IPS-NIHi11 (cell line): ENCODE measurements around the gene ZSCAN12.
A peak's percentile ranks its signal among the peaks of the same experiment; 100 is the strongest.

Source experiments
- DNase-seq: peaks from one replicate; pipeline ENCODE4 v3.0.0; 2012; ENCODE audit warnings: mixed read lengths, low spot score

The ZSCAN12 gene

DNA sequence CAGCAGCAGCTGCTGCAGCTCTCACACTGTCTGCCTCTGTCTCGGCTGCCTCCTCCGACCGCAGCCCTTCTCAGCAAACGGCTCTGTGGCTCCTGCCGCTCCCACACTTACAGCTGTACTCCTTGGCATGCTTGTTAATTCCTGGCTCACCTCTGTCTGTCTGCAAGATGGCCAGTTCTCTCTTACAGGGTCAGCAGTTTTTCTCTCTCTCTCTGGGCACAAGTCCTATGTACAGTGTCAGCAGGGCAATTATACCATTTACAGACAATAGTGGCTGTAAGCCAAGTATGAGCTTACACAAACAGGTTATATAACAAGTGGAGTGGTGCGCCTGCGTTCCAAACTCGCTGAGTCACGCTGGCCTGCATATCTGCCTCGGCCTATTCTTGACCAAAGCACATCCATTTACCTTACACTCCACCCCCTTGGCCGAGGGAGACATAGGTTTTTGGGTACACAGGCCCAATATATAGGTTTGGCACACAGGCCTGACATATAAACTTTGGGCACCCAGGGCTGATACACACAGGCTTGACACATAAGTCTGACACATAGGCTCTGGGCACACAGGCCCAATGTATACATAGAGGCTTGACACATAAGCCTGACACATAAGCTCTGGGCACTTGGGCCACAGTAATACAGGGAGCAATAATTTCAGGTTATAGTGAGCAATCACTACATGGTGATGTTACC, 45.4 kb downstream of the ZSCAN12 start:
- DNase-seq: no peak

GRCh38 chr6:28353356-28353755, 46.2 kb downstream of the ZSCAN12 start:
- DNase-seq: no peak

GRCh38 chr6:28351493-28351925, 48.0 kb downstream of the ZSCAN12 start:
- no peak for DNase-seq

DNA sequence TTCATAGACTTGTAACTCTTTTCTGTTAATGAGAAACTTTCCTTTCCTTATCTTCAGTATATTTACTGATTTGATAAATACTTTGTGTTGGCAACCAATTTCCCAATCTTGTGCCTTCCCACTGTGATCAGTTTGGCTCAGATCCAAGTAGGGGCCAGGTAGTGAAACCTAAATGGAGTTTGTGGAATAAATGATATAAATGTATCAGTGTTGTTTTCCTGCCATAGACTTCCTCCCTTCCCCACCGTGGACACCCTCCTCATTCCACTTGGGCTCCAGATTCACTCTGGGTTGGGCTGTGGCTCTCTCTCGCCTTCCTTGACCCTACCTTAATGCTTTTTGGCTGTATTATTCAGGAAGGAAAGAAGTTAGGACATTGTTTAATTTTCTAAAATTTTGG, 48.5 kb downstream of the ZSCAN12 start:
- DNase-seq: no peak

GRCh38 chr6:28349892-28350737, 49.4 kb downstream of the ZSCAN12 start, which contains the start of gene ZKSCAN3:
Gene ZKSCAN3 (plus strand): TSS chr6:28349947. CDS start chr6:28359587, 9,640 bp downstream.
- peak; percentile 82 for DNase-seq

DNA sequence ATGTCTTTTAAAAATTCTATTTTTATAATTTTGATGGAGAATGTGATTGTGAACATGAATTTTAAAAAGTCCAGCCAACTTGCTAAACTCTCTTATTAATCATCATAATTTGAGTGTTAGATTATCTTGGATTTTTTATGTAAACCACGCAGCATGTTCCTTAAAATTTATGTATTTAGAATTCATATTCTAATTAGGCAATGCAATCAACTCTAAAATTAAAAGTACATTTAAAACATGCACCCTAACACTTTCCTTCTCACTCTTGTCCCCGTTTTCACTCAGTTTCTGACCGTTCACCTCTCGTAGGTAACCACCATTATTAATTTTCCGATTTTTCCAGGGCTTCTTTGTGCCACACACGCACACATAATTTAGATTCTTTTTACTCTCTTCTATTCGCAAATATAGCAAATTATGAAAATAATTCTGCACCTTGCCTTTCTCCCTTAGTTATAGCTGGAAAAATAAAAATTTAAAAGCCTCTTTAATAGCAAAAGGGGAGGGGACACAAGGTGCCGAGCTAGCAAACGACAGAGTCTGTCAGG, 50.1 kb downstream of the ZSCAN12 start:
- DNase-seq: no peak

DNA sequence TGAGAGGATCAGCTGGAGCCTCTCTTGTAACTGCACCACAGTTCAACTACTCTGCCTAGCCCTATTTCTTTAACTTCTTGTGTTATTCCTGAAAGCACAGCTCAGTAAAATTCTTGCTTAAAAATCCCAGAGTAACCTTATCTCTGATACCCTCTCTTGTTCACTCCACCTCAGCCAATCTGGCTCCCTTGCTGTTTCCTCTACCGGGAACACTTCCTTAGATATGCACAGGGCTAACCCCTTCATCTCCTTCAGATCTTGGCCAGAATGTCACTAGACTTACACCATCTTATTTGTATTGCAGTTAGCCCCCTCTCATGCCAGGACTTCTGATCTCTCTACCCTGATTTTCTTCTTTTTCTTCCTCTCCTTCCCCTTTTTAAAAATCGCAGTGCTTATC, 52.4 kb downstream of the ZSCAN12 start:
- DNase-seq: no peak

- DNase-seq: no peak
These were observed 54.3 kb downstream of the ZSCAN12 start for GRCh38 chr6:28345201-28345600.

GRCh38 chr6:28343898-28344677, 55.5 kb downstream of the ZSCAN12 start:
- no peak for DNase-seq

DNA sequence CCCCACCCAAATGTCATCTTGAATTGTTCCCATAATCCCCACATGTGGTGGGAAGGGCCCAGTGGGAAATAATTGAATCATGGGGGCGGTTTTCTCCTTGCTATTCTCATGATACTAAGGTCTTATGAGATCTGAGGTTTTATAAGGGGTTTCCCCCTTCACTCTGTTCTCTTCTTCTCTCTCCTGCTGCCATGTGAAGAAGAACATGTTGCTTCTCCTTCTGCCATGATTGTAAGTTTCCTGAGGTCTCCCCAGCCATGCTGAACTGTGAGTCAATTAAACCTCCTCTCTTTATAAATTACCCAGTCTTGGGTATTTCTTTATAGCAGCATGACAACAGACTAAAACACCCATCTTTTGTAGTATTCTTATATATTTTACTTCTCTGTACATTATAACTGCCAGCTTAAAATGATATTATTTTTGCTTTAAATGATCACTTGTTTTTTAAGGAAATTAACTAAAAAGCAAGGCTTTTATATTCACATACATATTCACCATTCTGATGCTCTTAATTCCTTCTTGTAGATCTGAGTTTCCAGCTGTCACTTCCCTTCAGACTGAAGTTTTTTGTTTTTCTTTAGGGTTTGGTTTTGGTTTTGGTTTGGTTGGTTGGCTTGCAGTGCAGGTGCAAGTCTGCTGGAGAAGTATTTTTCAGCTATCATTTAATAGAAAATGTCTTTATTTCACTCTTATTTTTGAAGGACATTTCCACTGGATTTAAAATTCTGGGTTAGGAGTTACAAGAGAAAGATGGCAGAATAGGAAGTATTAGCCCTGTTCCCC, 59.0 kb downstream of the ZSCAN12 start:
- DNase-seq: no peak

DNA sequence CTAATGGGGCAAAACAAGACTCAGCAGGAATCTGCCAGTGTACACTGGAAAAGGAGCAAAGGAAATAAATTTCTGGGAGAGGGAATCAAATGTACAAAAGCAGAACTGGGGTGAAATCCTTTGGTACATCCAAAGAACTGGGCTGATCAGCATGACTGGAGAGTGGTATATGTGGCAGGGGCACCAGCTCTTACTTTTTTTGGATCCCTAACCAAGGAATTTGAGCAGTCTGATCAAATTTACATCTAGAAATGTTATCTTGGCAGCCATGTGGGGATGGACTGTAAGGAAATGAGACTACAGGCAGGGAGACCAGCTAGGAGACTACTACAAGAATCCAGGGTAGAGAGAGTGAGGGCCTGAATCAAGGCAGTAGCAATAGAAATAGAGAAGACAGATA, 62.4 kb downstream of the ZSCAN12 start:
- no peak for DNase-seq

- DNase-seq: no peak
These were observed 63.0 kb downstream of the ZSCAN12 start for GRCh38 chr6:28336284-28337120.

DNA sequence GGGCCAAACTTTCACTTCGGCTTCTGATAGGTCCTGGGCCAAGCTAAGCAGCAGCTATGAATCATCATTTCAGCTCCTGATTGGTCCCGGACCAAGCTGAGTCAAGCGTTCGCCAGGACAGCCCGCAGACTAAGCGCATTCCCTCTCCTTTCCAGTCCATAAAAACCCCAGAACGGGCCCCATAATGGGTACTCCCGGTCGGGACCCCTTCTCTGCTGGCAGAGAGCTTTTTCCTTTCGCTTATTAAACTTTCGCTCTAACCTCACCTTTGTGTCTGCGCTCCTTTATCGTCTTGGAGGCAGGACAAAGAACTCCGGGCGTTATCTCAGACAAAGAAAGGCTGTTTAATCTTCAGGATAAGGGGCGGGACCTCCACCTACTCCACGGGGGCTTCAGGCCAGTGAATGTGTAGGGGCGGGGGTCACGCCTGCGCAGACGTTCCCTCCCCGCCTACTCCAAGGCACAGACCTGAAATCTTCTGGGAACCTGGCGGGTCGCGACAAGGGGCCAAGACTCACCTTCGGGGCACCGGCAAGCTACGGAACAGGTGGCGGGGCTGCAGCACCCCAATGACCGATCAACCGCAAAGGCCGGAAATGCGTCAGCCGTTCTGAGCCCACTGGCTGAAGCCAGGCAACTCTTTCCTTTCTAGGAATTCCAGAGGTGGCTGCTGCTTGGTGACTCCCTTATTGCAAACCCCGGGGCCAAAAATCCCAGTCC, 63.8 kb downstream of the ZSCAN12 start, which contains the start of gene ZSCAN31:
Gene ZSCAN31, minus strand, starts transcription at position 585 of the 720 bp plus-strand sequence. CDS start 6,465 bp downstream, outside the sequence.
- DNase-seq: peak; percentile 84

DNA sequence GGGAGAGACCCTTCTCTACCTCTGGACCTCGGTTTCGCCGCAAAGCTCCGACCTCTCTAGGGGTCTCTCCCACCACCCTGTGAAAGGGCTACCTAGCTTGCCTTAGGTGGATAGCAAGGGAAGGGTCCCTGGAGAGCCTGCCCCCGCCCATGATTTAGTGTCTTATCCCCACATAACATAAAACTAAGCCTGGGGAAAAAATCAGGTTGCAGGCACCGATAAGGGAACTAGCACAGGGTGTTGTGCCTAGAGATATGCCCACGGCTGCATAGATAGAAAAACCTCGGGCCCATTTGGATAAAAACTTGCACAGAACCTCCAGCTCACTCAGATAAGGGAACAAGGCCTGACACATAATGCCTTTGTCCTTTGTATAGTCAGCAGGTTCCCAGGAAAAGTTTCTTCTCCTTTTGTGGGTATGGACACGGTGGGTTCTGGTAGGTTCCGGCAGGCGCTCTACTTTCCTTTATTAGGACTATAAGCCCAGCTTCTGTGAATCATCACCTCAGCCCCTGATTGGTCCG, 64.4 kb downstream of the ZSCAN12 start:
- no peak for DNase-seq

DNA sequence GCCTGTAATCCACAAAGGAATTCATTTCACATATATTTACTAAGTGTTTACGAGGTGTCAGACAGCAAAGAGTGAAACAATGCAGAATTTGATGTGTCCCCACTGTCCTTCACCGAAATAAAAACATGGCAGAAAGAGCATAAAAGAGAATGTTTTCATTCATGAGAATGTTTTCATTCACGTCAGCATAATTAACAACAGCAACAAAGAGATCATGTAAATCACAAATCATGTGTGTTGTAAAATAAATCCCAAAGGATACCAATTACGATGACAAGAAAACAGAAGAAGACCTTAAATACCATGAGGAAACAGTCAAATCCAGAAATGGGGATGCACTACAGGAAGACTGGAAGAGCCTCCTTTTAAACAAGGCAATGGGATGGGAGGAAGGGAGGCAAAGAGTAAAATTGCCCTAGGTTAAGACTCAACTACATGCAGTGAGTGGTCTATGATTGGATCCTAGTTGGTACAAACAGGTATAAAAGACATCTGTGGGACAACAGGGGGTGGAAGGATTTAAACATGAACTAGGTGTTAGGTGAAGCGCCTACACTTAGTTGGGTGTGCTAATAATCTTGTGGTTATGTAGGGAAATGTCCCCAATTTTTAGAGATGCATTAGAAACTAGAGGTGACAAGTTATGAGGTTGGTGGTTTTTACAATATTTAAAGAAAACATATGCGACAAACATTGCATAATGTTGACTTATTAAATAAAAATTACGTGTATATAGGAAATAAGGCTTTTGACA, 65.1 kb downstream of the ZSCAN12 start:
- no peak for DNase-seq

- DNase-seq: no peak
These were observed 65.9 kb downstream of the ZSCAN12 start for GRCh38 chr6:28333599-28334018.

GRCh38 chr6:28333047-28333446, 66.5 kb downstream of the ZSCAN12 start:
- no peak for DNase-seq

- DNase-seq: no peak
These were observed 69.5 kb downstream of the ZSCAN12 start for GRCh38 chr6:28330041-28330440.
